HEK293 (cell line): ENCODE measurements around the gene TRAM2.
A peak's percentile ranks its signal among the peaks of the same experiment; 100 is the strongest.

Experiments used
- GLIS1 ChIP-seq: fragments of 450-650 bp; formaldehyde crosslinking; IDR thresholded peaks from 2 replicates; pipeline ENCODE4 v1.5.1; 2016; ENCODE audit warnings: missing biosample characterization, missing genetic modification characterization
- KLF7 ChIP-seq: fragments of 450-650 bp; formaldehyde crosslinking; IDR thresholded peaks from 2 replicates; pipeline ENCODE4 v1.5.1; 2016; ENCODE audit warnings: missing biosample characterization, missing genetic modification characterization, borderline replicate concordance
- MZF1 ChIP-seq: fragments of 450-650 bp; formaldehyde crosslinking; IDR thresholded peaks from 2 replicates; pipeline ENCODE4 v1.5.1; 2017; ENCODE audit warnings: missing biosample characterization, missing genetic modification characterization, borderline replicate concordance
- OVOL3 ChIP-seq: fragments of 450-650 bp; formaldehyde crosslinking; IDR thresholded peaks from 2 replicates; pipeline ENCODE4 v1.5.1; 2016; ENCODE audit warnings: missing biosample characterization, missing genetic modification characterization
- PRDM1 ChIP-seq: fragments of 450-650 bp; formaldehyde crosslinking; IDR thresholded peaks from 2 replicates; pipeline ENCODE4; 2016; ENCODE audit warnings: missing biosample characterization, missing genetic modification characterization
- WT1 ChIP-seq: fragments of 450-650 bp; formaldehyde crosslinking; IDR thresholded peaks from 2 replicates; pipeline ENCODE4 v1.5.1; 2016; ENCODE audit warnings: missing biosample characterization, missing genetic modification characterization
- ZFHX2 ChIP-seq: fragments of 450-650 bp; formaldehyde crosslinking; conservative IDR thresholded peaks from 2 replicates; pipeline ENCODE4 v1.5.1; 2016; ENCODE audit warnings: missing biosample characterization, missing genetic modification characterization
- ZNF10 ChIP-seq: fragments of 450-650 bp; formaldehyde crosslinking; IDR thresholded peaks from 2 replicates; pipeline ENCODE4 v1.5.1; 2017; ENCODE audit warnings: missing biosample characterization, missing genetic modification characterization
- ZNF133 ChIP-seq: fragments of 450-650 bp; formaldehyde crosslinking; IDR thresholded peaks from 2 replicates; pipeline ENCODE4 v1.5.1; 2016; ENCODE audit warnings: missing biosample characterization, missing genetic modification characterization
- ZNF138 ChIP-seq: fragments of 450-650 bp; formaldehyde crosslinking; IDR thresholded peaks from 2 replicates; pipeline ENCODE4 v1.5.1; 2016; ENCODE audit warnings: missing biosample characterization, missing genetic modification characterization, borderline replicate concordance
- ZNF155 ChIP-seq: fragments of 450-650 bp; formaldehyde crosslinking; IDR thresholded peaks from 2 replicates; pipeline ENCODE4 v1.5.1; 2016; ENCODE audit warnings: missing biosample characterization, missing genetic modification characterization
- ZNF16 ChIP-seq: fragments of 450-650 bp; formaldehyde crosslinking; IDR thresholded peaks from 2 replicates; pipeline ENCODE4 v1.5.1; 2016; ENCODE audit warnings: low read depth, missing biosample characterization, missing genetic modification characterization
- ZNF169 ChIP-seq: fragments of 450-650 bp; formaldehyde crosslinking; IDR thresholded peaks from 2 replicates; pipeline ENCODE4 v1.5.1; 2016; ENCODE audit warnings: missing biosample characterization, missing genetic modification characterization
- ZNF211 ChIP-seq: fragments of 450-650 bp; formaldehyde crosslinking; IDR thresholded peaks from 2 replicates; pipeline ENCODE4 v1.5.1; 2016; ENCODE audit warnings: low read depth, missing biosample characterization, missing genetic modification characterization
- ZNF223 ChIP-seq: fragments of 450-650 bp; formaldehyde crosslinking; IDR thresholded peaks from 2 replicates; pipeline ENCODE4 v1.5.1; 2016; ENCODE audit warnings: missing biosample characterization, missing genetic modification characterization
- ZNF48 ChIP-seq: fragments of 450-650 bp; formaldehyde crosslinking; IDR thresholded peaks from 2 replicates; pipeline ENCODE4 v1.5.1; 2016; ENCODE audit warnings: missing biosample characterization, missing genetic modification characterization
- ZNF629 ChIP-seq: fragments of 450-650 bp; formaldehyde crosslinking; IDR thresholded peaks from 2 replicates; pipeline ENCODE4 v1.5.1; 2017; ENCODE audit warnings: missing biosample characterization, missing genetic modification characterization
- TF ChIP-seq, protein P1 (sequence below): fragments of 450-650 bp; formaldehyde crosslinking; IDR thresholded peaks from 2 replicates; pipeline ENCODE4 v1.5.1; 2016; ENCODE audit warnings: missing biosample characterization, missing genetic modification characterization
- TF ChIP-seq, protein P2 (sequence below): fragments of 450-650 bp; formaldehyde crosslinking; IDR thresholded peaks from 2 replicates; pipeline ENCODE4 v1.5.1; 2016; ENCODE audit warnings: missing biosample characterization, missing genetic modification characterization, borderline replicate concordance
- TF ChIP-seq, protein P3 (sequence below): IDR thresholded peaks from 2 replicates; pipeline ENCODE4 v1.6.1; 2011; ENCODE audit warnings: mild to moderate bottlenecking, low read depth, low read length, borderline replicate concordance
- TF ChIP-seq, protein P4 (sequence below): fragments of 450-650 bp; formaldehyde crosslinking; IDR thresholded peaks from 2 replicates; pipeline ENCODE4 v1.5.1; 2016; ENCODE audit warnings: missing biosample characterization, missing genetic modification characterization
- TF ChIP-seq, protein P5 (sequence below): fragments of 450-650 bp; formaldehyde crosslinking; IDR thresholded peaks from 2 replicates; pipeline ENCODE4 v1.5.1; 2016; ENCODE audit warnings: missing biosample characterization, missing genetic modification characterization
- TF ChIP-seq, protein P6 (sequence below): fragments of 450-650 bp; formaldehyde crosslinking; optimal IDR thresholded peaks from 2 replicates; pipeline ENCODE3; 2016; ENCODE audit warnings: missing biosample characterization, mild to moderate bottlenecking, missing genetic modification characterization
- TF ChIP-seq, protein P7 (sequence below): fragments of 450-650 bp; formaldehyde crosslinking; IDR thresholded peaks from 2 replicates; pipeline ENCODE4 v1.5.1; 2017; ENCODE audit warnings: missing biosample characterization, missing genetic modification characterization
- TF ChIP-seq, protein P8 (sequence below): fragments of 450-650 bp; IDR thresholded peaks from 2 replicates; pipeline ENCODE4 v1.5.1; 2018; ENCODE audit warnings: missing biosample characterization, mild to moderate bottlenecking, missing genetic modification characterization

The TRAM2 gene

DNA sequence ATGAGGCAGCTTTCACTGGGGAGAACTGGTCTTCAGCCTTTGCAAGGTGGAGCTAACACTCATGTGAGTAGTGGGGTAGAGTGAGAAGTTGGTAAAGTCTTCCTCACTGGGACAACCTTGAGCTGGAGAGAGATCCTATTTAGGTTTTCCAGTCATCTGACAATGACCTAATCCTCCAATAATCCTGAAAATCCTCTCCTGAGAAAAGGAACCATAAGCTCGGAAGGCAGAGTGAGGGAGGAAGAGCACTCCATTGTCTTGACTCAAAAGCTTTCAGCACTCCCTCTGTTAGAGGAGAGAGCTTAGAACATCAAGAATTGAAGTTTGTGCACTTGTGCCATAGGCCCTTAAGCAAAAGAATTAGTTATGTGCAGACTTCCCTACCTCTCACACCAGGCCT, 77.8 kb downstream of the TRAM2 start (continued):
- TF ChIP-seq, protein P1, sequence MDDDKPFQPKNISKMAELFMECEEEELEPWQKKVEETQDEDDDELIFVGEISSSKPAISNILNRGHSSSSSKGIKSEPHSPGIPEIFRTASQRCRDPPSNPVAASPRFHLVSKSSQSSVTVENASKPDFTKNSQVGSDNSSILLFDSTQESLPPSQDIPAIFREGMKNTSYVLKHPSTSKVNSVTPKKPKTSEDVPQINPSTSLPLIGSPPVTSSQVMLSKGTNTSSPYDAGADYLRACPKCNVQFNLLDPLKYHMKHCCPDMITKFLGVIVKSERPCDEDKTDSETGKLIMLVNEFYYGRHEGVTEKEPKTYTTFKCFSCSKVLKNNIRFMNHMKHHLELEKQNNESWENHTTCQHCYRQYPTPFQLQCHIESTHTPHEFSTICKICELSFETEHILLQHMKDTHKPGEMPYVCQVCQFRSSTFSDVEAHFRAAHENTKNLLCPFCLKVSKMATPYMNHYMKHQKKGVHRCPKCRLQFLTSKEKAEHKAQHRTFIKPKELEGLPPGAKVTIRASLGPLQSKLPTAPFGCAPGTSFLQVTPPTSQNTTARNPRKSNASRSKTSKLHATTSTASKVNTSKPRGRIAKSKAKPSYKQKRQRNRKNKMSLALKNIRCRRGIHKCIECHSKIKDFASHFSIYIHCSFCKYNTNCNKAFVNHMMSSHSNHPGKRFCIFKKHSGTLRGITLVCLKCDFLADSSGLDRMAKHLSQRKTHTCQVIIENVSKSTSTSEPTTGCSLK (tag by site-specific recombination): no peak
- TF ChIP-seq, protein P2, sequence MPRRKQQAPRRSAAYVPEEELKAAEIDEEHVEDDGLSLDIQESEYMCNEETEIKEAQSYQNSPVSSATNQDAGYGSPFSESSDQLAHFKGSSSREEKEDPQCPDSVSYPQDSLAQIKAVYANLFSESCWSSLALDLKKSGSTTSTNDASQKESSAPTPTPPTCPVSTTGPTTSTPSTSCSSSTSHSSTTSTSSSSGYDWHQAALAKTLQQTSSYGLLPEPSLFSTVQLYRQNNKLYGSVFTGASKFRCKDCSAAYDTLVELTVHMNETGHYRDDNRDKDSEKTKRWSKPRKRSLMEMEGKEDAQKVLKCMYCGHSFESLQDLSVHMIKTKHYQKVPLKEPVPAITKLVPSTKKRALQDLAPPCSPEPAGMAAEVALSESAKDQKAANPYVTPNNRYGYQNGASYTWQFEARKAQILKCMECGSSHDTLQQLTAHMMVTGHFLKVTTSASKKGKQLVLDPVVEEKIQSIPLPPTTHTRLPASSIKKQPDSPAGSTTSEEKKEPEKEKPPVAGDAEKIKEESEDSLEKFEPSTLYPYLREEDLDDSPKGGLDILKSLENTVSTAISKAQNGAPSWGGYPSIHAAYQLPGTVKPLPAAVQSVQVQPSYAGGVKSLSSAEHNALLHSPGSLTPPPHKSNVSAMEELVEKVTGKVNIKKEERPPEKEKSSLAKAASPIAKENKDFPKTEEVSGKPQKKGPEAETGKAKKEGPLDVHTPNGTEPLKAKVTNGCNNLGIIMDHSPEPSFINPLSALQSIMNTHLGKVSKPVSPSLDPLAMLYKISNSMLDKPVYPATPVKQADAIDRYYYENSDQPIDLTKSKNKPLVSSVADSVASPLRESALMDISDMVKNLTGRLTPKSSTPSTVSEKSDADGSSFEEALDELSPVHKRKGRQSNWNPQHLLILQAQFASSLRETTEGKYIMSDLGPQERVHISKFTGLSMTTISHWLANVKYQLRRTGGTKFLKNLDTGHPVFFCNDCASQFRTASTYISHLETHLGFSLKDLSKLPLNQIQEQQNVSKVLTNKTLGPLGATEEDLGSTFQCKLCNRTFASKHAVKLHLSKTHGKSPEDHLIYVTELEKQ (tag by site-specific recombination): no peak
- TF ChIP-seq ZNF155 (tag by site-specific recombination) (no peak), WT1 (tag by site-specific recombination) (no peak), ZNF629 (peak; percentile 32; the same call in 1 of the 2 replicates), GLIS1 (no peak), ZNF223 (no peak), ZNF211 (tag by site-specific recombination) (no peak), ZFHX2 (tag by site-specific recombination) (no peak), PRDM1 (tag by site-specific recombination) (peak; percentile 70), MZF1 (tag by site-specific recombination) (no peak), ZNF48 (tag by site-specific recombination) (no peak), ZNF10 (no peak), ZNF133 (no peak), ZNF138 (tag by site-specific recombination) (no peak), KLF7 (tag by site-specific recombination) (no peak), ZNF16 (tag by site-specific recombination) (no peak), ZNF169 (no peak), OVOL3 (tag by site-specific recombination) (no peak)
- TF ChIP-seq, protein P3, sequence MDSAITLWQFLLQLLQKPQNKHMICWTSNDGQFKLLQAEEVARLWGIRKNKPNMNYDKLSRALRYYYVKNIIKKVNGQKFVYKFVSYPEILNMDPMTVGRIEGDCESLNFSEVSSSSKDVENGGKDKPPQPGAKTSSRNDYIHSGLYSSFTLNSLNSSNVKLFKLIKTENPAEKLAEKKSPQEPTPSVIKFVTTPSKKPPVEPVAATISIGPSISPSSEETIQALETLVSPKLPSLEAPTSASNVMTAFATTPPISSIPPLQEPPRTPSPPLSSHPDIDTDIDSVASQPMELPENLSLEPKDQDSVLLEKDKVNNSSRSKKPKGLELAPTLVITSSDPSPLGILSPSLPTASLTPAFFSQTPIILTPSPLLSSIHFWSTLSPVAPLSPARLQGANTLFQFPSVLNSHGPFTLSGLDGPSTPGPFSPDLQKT: no peak
- TF ChIP-seq, protein P4, sequence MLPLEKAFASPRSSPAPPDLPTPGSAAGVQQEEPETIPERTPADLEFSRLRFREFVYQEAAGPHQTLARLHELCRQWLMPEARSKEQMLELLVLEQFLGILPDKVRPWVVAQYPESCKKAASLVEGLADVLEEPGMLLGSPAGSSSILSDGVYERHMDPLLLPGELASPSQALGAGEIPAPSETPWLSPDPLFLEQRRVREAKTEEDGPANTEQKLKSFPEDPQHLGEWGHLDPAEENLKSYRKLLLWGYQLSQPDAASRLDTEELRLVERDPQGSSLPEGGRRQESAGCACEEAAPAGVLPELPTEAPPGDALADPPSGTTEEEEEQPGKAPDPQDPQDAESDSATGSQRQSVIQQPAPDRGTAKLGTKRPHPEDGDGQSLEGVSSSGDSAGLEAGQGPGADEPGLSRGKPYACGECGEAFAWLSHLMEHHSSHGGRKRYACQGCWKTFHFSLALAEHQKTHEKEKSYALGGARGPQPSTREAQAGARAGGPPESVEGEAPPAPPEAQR: no peak
- TF ChIP-seq, protein P5, sequence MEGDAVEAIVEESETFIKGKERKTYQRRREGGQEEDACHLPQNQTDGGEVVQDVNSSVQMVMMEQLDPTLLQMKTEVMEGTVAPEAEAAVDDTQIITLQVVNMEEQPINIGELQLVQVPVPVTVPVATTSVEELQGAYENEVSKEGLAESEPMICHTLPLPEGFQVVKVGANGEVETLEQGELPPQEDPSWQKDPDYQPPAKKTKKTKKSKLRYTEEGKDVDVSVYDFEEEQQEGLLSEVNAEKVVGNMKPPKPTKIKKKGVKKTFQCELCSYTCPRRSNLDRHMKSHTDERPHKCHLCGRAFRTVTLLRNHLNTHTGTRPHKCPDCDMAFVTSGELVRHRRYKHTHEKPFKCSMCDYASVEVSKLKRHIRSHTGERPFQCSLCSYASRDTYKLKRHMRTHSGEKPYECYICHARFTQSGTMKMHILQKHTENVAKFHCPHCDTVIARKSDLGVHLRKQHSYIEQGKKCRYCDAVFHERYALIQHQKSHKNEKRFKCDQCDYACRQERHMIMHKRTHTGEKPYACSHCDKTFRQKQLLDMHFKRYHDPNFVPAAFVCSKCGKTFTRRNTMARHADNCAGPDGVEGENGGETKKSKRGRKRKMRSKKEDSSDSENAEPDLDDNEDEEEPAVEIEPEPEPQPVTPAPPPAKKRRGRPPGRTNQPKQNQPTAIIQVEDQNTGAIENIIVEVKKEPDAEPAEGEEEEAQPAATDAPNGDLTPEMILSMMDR (tag by site-specific recombination): no peak
- TF ChIP-seq, protein P6, sequence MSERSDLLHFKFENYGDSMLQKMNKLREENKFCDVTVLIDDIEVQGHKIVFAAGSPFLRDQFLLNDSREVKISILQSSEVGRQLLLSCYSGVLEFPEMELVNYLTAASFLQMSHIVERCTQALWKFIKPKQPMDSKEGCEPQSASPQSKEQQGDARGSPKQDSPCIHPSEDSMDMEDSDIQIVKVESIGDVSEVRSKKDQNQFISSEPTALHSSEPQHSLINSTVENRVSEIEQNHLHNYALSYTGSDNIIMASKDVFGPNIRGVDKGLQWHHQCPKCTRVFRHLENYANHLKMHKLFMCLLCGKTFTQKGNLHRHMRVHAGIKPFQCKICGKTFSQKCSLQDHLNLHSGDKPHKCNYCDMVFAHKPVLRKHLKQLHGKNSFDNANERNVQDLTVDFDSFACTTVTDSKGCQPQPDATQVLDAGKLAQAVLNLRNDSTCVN (tag by site-specific recombination): no peak
- TF ChIP-seq, protein P7, sequence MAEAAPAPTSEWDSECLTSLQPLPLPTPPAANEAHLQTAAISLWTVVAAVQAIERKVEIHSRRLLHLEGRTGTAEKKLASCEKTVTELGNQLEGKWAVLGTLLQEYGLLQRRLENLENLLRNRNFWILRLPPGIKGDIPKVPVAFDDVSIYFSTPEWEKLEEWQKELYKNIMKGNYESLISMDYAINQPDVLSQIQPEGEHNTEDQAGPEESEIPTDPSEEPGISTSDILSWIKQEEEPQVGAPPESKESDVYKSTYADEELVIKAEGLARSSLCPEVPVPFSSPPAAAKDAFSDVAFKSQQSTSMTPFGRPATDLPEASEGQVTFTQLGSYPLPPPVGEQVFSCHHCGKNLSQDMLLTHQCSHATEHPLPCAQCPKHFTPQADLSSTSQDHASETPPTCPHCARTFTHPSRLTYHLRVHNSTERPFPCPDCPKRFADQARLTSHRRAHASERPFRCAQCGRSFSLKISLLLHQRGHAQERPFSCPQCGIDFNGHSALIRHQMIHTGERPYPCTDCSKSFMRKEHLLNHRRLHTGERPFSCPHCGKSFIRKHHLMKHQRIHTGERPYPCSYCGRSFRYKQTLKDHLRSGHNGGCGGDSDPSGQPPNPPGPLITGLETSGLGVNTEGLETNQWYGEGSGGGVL (tag by site-specific recombination): no peak
- TF ChIP-seq, protein P8, sequence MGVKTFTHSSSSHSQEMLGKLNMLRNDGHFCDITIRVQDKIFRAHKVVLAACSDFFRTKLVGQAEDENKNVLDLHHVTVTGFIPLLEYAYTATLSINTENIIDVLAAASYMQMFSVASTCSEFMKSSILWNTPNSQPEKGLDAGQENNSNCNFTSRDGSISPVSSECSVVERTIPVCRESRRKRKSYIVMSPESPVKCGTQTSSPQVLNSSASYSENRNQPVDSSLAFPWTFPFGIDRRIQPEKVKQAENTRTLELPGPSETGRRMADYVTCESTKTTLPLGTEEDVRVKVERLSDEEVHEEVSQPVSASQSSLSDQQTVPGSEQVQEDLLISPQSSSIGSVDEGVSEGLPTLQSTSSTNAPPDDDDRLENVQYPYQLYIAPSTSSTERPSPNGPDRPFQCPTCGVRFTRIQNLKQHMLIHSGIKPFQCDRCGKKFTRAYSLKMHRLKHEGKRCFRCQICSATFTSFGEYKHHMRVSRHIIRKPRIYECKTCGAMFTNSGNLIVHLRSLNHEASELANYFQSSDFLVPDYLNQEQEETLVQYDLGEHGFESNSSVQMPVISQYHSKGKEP (tag by site-specific recombination): no peak
